Liver (tissue), 3 donors: ENCODE data around the gene PTGIS.

Experiments
- CTCF ChIP-seq: fragments of 150-350 bp; IDR thresholded peaks from 2 replicates; pipeline ENCODE4 v1.5.1; 2017; ENCODE audit warnings: improper control_type of control experiment, low read depth, low read length; ENCODE audit not compliant: missing input control
- EGR1 ChIP-seq, 2 donors: IDR thresholded peaks; 2 replicates each; pipeline ENCODE4 v1.6.1; 2016 to 2018; ENCODE audit warnings: antibody characterized with exemption in 2 of 2, low read depth in 2 of 2
- GABPA ChIP-seq, 2 donors: IDR thresholded peaks in 1 of 2; conservative IDR thresholded peaks in 1 of 2; 2 replicates each; pipeline ENCODE4 v1.6.1; 2016; ENCODE audit warnings: antibody characterized with exemption in 2 of 2, mild to moderate bottlenecking in 1 of 2, moderate library complexity in 1 of 2
- JUND ChIP-seq, 2 donors: IDR thresholded peaks; 2 replicates each; pipeline ENCODE4 v1.6.1; 2016; ENCODE audit warnings: antibody characterized with exemption in 2 of 2
- NR2F2 ChIP-seq: IDR thresholded peaks from 2 replicates; pipeline ENCODE4 v1.6.1; 2016; ENCODE audit warnings: antibody characterized with exemption
- RAD21 ChIP-seq, 2 donors: IDR thresholded peaks; 2 replicates each; pipeline ENCODE4 v1.6.1; 2016; ENCODE audit warnings: antibody characterized with exemption in 2 of 2, mild to moderate bottlenecking in 2 of 2
- REST ChIP-seq: IDR thresholded peaks from 2 replicates; pipeline ENCODE4 v1.6.1; 2016; ENCODE audit warnings: antibody characterized with exemption, mild to moderate bottlenecking
- RXRA ChIP-seq, 2 donors: IDR thresholded peaks; 2 replicates each; pipeline ENCODE4 v1.6.1; 2017 to 2018; ENCODE audit warnings: antibody characterized with exemption in 2 of 2, mild to moderate bottlenecking in 1 of 2
- SP1 ChIP-seq: IDR thresholded peaks from 2 replicates; pipeline ENCODE4 v1.6.1; 2018; ENCODE audit warnings: antibody characterized with exemption, mild to moderate bottlenecking
- YY1 ChIP-seq: IDR thresholded peaks from 2 replicates; pipeline ENCODE4 v1.6.1; 2016; ENCODE audit warnings: antibody characterized with exemption, mild to moderate bottlenecking
- TF ChIP-seq, protein P1 (sequence below): IDR thresholded peaks from 2 replicates; pipeline ENCODE4 v1.6.1; 2016; ENCODE audit warnings: antibody characterized with exemption
- donor health status: healthy.
- donor health status: healthy.

DNA sequence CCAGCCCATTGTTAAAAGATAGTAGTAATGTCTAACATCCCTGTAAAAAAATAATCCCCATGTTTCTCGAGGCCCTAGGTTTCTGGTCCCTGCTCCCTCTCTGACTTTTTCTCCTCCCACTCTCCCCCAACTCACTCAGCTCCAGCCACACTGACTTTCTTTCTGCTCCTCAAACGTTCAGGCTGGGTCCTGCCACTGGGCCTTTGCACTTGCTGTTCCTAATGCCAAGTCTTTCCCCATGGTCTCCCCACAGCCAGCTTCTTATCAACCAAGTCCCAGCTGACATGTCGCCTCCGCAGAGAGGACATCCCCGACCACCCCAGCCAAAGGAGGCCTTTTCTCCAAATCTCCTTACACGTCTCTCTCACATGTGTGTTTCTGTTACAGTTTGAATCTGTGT lies 21.8 kb upstream of the PTGIS start:
- no peak for TF ChIP-seq REST
- no peak for TF ChIP-seq NR2F2
- no peak for TF ChIP-seq SP1
- no peak for TF ChIP-seq GABPA (IDR thresholded peaks at IDR 0.05 in 1 of 2, conservative IDR thresholded peaks at IDR 0.05 in 1 of 2)
- TF ChIP-seq JUND (IDR thresholded peaks at IDR 0.05): no peak
- no peak for TF ChIP-seq CTCF
- TF ChIP-seq, protein P1, sequence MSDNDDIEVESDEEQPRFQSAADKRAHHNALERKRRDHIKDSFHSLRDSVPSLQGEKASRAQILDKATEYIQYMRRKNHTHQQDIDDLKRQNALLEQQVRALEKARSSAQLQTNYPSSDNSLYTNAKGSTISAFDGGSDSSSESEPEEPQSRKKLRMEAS: no peak
- TF ChIP-seq RAD21 (IDR thresholded peaks at IDR 0.05): no peak
- no peak for TF ChIP-seq EGR1 (IDR thresholded peaks at IDR 0.05; ENCODE audit: low read depth in 2 of 2)
- TF ChIP-seq YY1: no peak
- no peak for TF ChIP-seq RXRA (IDR thresholded peaks at IDR 0.05)
